CD8-positive, alpha-beta memory T cell (primary cell): ENCODE data around the gene STK33. TPM values are rescaled to one million over a fixed set of nuclear protein-coding genes. Genes with fewer than 3 reads are reported as not detected.
A peak's percentile ranks its signal among the peaks of the same experiment; 100 is the strongest.

Source experiments
- CTCF ChIA-PET: fragments of 350-600 bp; sonication (Branson Sonifier 250); formaldehyde crosslinking; loops from one replicate; lab custom pipeline; 2021; ENCODE audit warnings: antibody characterized with exemption; lab: Charles Lee
- POLR2A ChIA-PET: fragments of 350-600 bp; sonication (Branson Sonifier 250); formaldehyde crosslinking; loops from one replicate; lab custom pipeline; 2021; ENCODE audit warnings: antibody characterized with exemption; lab: Charles Lee
- DNase-seq, 5 donors: peaks; one replicate each; pipeline versions ENCODE4 v3.0.0 to v3.0.0-alpha.2; 2020 to 2022; ENCODE audit warnings: mixed read lengths in 1 of 5
- H3K27ac ChIP-seq: one replicate; pipeline ENCODE4 v1.7.0; 2013; ENCODE audit warnings: low read depth, mild to moderate bottlenecking, low read length, moderate library complexity
- H3K27me3 ChIP-seq: 2 replicates; pipeline ENCODE4 v1.7.0; 2013; ENCODE audit warnings: low read length, mild to moderate bottlenecking; ENCODE audit not compliant: insufficient read depth, poor library complexity, severe bottlenecking
- H3K36me3 ChIP-seq: 2 replicates; pipeline ENCODE4 v1.7.0; 2013; ENCODE audit warnings: mild to moderate bottlenecking, low read length, moderate library complexity; ENCODE audit not compliant: insufficient read depth
- H3K4me1 ChIP-seq: 2 replicates; pipeline ENCODE4 v1.7.0; 2013; ENCODE audit warnings: mild to moderate bottlenecking, low read length, moderate library complexity; ENCODE audit not compliant: insufficient read depth
- H3K4me3 ChIP-seq: 2 replicates; pipeline ENCODE4 v1.7.0; 2013; ENCODE audit warnings: mild to moderate bottlenecking, low read length
- H3K9me3 ChIP-seq: 2 replicates; pipeline ENCODE4 v1.7.0; 2013; ENCODE audit warnings: mild to moderate bottlenecking, low read length
- H3K27ac Mint-ChIP-seq, 8 donors: one replicate each; pipeline ENCODE4 v1.8.0; 2020 to 2021; ENCODE audit warnings: mixed read lengths in 8 of 8, mild to moderate bottlenecking in 6 of 8, inconsistent platforms in 3 of 8, moderate library complexity in 3 of 8
- H3K27me3 Mint-ChIP-seq, 2 donors: one replicate each; pipeline ENCODE4 v1.8.0; 2020 to 2021; ENCODE audit warnings: mixed read lengths in 2 of 2, mild to moderate bottlenecking in 1 of 2, moderate library complexity in 1 of 2
- H3K36me3 Mint-ChIP-seq, 3 donors: one replicate each; pipeline ENCODE4 v1.8.0; 2020 to 2021; ENCODE audit warnings: mixed read lengths in 3 of 3, inconsistent platforms in 1 of 3, mild to moderate bottlenecking in 1 of 3
- H3K4me1 Mint-ChIP-seq, 3 donors: one replicate each; pipeline ENCODE4 v1.8.0; 2020 to 2021; ENCODE audit warnings: mixed read lengths in 3 of 3, inconsistent platforms in 1 of 3, mild to moderate bottlenecking in 1 of 3
- H3K4me3 Mint-ChIP-seq, 7 donors: one replicate each; pipeline ENCODE4 v1.8.0; 2020 to 2021; ENCODE audit warnings: mixed read lengths in 7 of 7, mild to moderate bottlenecking in 6 of 7, moderate library complexity in 4 of 7, inconsistent platforms in 2 of 7
- H3K9me3 Mint-ChIP-seq, 5 donors: one replicate each; pipeline ENCODE4 v1.8.0; 2020 to 2022; ENCODE audit warnings: mixed read lengths in 5 of 5, mild to moderate bottlenecking in 3 of 5, moderate library complexity in 2 of 5, inconsistent platforms in 1 of 5
- polyA plus RNA-seq: library from polyadenylated mRNA; unstranded; fragments of 300-500 nt; fragmentation: Illumina TruSeq; gene quantifications from one replicate; pipeline ENCODE4 v1.2.3, GENCODE V29; 2021
- total RNA-seq, 2 experiments: library from RNA; stranded (reverse); gene quantifications; one replicate each; pipeline ENCODE4 v1.2.3, GENCODE V29; 2021

The STK33 gene
- total and polyA plus RNA-seq, 3 experiments from 2014 or later, result 1.5 to 3.4 (median 2.5) TPM

GRCh38 chr11:8634498-8634897 is 40.5 kb upstream of the STK33 start:
- DNase-seq, result no peak
- Histone ChIP-seq H3K9me3 (no peaks in the 10 kb centered on the region), H3K36me3 (peaks cover 9% of the 10 kb centered on the region), H3K4me1 (no peaks in the 10 kb centered on the region), H3K4me3 (no peak overlapping the region), H3K27me3 (no peaks in the 10 kb centered on the region), H3K27ac (no peak overlapping the region)
- ChIA-PET CTCF (no interaction called here), POLR2A (no interaction called here)
- Mint-ChIP-seq H3K36me3 (peaks cover 25 to 89% (median 40%) of the 10 kb centered on the region in 3 donors), H3K4me3 (no peak overlapping the region), H3K9me3 (peaks cover 0 to 12% (median 9%) of the 10 kb centered on the region in 5 donors), H3K27ac (no peak overlapping the region), H3K27me3 (no peaks in the 10 kb centered on the region), H3K4me1 (no peaks in the 10 kb centered on the region)

DNA sequence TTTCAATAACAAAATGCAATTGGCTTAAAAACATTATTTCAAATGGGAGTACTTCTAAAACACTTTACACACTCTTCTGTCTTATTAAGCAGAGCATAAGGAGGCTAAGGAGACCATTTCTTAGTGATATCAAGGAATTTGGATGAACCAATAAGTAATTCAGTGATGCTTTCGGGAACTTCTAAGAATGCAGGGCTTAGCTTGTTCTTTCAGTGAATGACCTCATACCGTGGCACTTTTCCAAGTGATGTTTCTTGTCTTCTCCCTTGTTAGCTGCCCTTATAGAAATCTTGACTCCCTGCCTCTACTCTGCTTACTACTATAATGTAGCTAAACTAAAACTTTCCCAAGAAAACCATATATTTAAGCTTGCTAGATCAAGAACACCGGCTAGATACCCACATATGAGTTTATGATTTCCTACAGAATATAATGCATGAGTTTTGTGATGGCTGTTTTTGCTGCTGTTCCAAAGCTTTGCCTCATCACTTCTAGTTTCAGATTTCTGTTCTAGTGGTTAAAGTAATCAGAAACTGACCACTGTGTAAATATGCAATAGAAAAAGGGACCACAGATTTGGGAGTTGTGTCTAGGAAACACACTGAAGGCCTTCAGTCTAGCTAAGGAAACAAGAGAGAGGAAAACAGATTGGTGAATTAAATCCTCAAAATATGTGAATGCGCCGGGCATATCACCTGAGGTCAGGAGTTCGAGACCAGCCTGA is 37.5 kb upstream of the STK33 start:
- Mint-ChIP-seq H3K4me1 (no peaks in the 10 kb centered on the region), H3K36me3 (peaks cover 14 to 79% (median 16%) of the 10 kb centered on the region in 3 donors), H3K27me3 (no peaks in the 10 kb centered on the region), H3K27ac (no peak overlapping the region), H3K9me3 (peaks cover 0 to 8% (median 4%) of the 10 kb centered on the region in 5 donors), H3K4me3 (no peak overlapping the region)
- no peak overlapping the region for H3K27ac ChIP-seq
- H3K36me3 ChIP-seq, result peaks cover 9% of the 10 kb centered on the region
- no peak for DNase-seq
- POLR2A ChIA-PET, result interaction anchor here (0.7 kb wide), 1 partner anchor 51 kb away, joined by 3 read pairs; the partner anchor contains the start of genes RPL27A and TRIM66
- CTCF ChIA-PET, result no interaction called here
- no peaks in the 10 kb centered on the region for H3K4me1 ChIP-seq
- H3K9me3 ChIP-seq, result no peaks in the 10 kb centered on the region
- H3K4me3 ChIP-seq, result no peak overlapping the region
- H3K27me3 ChIP-seq, result no peaks in the 10 kb centered on the region

GRCh38 chr11:8624698-8625097 is 30.7 kb upstream of the STK33 start:
- ChIA-PET CTCF (interaction anchor here (0.6 kb wide), 1 partner anchor 158 kb away, joined by 3 read pairs; no protein-coding TSS in a partner anchor), POLR2A (no interaction called here)
- Histone ChIP-seq H3K27me3 (no peaks in the 10 kb centered on the region), H3K9me3 (no peaks in the 10 kb centered on the region), H3K27ac (no peak overlapping the region), H3K4me1 (no peaks in the 10 kb centered on the region), H3K36me3 (peaks cover 10% of the 10 kb centered on the region), H3K4me3 (no peak overlapping the region)
- Mint-ChIP-seq H3K36me3 (peaks cover 0 to 85% (median 11%) of the 10 kb centered on the region in 3 donors), H3K27me3 (no peaks in the 10 kb centered on the region), H3K4me1 (no peaks in the 10 kb centered on the region), H3K27ac (no peak overlapping the region), H3K9me3 (no peaks in the 10 kb centered on the region), H3K4me3 (no peak overlapping the region)
- no peak for DNase-seq

GRCh38 chr11:8621147-8621546 is 27.1 kb upstream of the STK33 start:
- Mint-ChIP-seq H3K4me3 (no peak overlapping the region), H3K4me1 (no peaks in the 10 kb centered on the region), H3K36me3 (peaks cover 0 to 97% (median 28%) of the 10 kb centered on the region in 3 donors), H3K27ac (no peak overlapping the region), H3K9me3 (no peaks in the 10 kb centered on the region), H3K27me3 (no peaks in the 10 kb centered on the region)
- Histone ChIP-seq H3K27ac (no peak overlapping the region), H3K4me3 (no peak overlapping the region), H3K4me1 (no peaks in the 10 kb centered on the region), H3K9me3 (no peaks in the 10 kb centered on the region), H3K36me3 (peaks cover 10% of the 10 kb centered on the region), H3K27me3 (no peaks in the 10 kb centered on the region)
- DNase-seq, result no peak
- POLR2A ChIA-PET, result no interaction called here
- CTCF ChIA-PET, result no interaction called here

DNA sequence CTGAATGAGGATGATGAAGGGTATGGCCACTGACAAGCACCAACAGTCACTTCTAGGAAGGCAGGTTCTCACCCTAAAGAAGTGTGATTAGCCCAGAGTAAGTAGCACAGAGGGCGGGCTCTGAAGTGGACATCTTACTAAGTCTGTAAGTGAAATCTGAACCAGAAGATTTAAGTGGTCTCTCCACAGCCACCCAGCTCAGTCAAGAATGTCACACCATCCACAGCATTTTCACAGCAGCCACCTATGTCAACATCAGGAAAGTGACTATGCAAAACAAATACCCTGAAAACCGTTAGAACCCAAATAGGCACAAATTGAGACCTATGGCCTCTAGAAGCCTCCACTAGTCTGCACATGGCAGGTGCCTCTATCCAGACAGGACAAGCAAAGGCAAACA is 23.0 kb upstream of the STK33 start:
- no peaks in the 10 kb centered on the region for H3K4me1 Mint-ChIP-seq
- H3K4me3 Mint-ChIP-seq, result no peak overlapping the region
- no peak for DNase-seq
- no peaks in the 10 kb centered on the region for H3K27me3 Mint-ChIP-seq
- Histone ChIP-seq H3K36me3 (peaks cover 11% of the 10 kb centered on the region), H3K27me3 (no peaks in the 10 kb centered on the region), H3K4me3 (no peak overlapping the region), H3K9me3 (no peaks in the 10 kb centered on the region), H3K4me1 (no peaks in the 10 kb centered on the region), H3K27ac (no peak overlapping the region)
- CTCF ChIA-PET, result no interaction called here
- no peaks in the 10 kb centered on the region for H3K9me3 Mint-ChIP-seq
- H3K36me3 Mint-ChIP-seq, result peaks cover 3 to 87% (median 27%) of the 10 kb centered on the region in 3 donors
- POLR2A ChIA-PET, result no interaction called here
- peak overlapping the region in 1 of 8 donors; percentile 70 for H3K27ac Mint-ChIP-seq

GRCh38 chr11:8615291-8616032 is 21.4 kb upstream of the STK33 start:
- H3K27ac Mint-ChIP-seq, result no peak overlapping the region
- Histone ChIP-seq H3K4me3 (no peak overlapping the region), H3K9me3 (no peaks in the 10 kb centered on the region), H3K27me3 (no peaks in the 10 kb centered on the region), H3K4me1 (no peaks in the 10 kb centered on the region), H3K36me3 (peaks cover 6% of the 10 kb centered on the region), H3K27ac (no peak overlapping the region)
- DNase-seq, result no peak
- H3K4me3 Mint-ChIP-seq, result no peak overlapping the region
- peaks cover 3 to 71% (median 25%) of the 10 kb centered on the region in 3 donors for H3K36me3 Mint-ChIP-seq
- POLR2A ChIA-PET, result no interaction called here
- H3K9me3 Mint-ChIP-seq, result no peaks in the 10 kb centered on the region
- CTCF ChIA-PET, result no interaction called here
- H3K27me3 Mint-ChIP-seq, result no peaks in the 10 kb centered on the region
- H3K4me1 Mint-ChIP-seq, result peaks cover 0 to 3% (median 0%) of the 10 kb centered on the region in 3 donors

- Histone ChIP-seq H3K36me3 (peaks cover 6% of the 10 kb centered on the region), H3K9me3 (no peaks in the 10 kb centered on the region), H3K4me3 (no peak overlapping the region), H3K27ac (no peak overlapping the region), H3K27me3 (no peaks in the 10 kb centered on the region), H3K4me1 (no peaks in the 10 kb centered on the region)
- ChIA-PET CTCF (no interaction called here), POLR2A (no interaction called here)
- Mint-ChIP-seq H3K9me3 (no peaks in the 10 kb centered on the region), H3K4me3 (no peak overlapping the region), H3K36me3 (peaks cover 3 to 61% (median 25%) of the 10 kb centered on the region in 3 donors), H3K27ac (no peak overlapping the region), H3K4me1 (peaks cover 0 to 3% (median 0%) of the 10 kb centered on the region in 3 donors), H3K27me3 (no peaks in the 10 kb centered on the region)
- DNase-seq, result no peak
Measured at GRCh38 chr11:8614497-8614896, 20.5 kb upstream of the STK33 start.

GRCh38 chr11:8613036-8613435 is 19.0 kb upstream of the STK33 start:
- Histone ChIP-seq H3K27ac (no peak overlapping the region), H3K4me3 (no peak overlapping the region), H3K27me3 (no peaks in the 10 kb centered on the region), H3K36me3 (peaks cover 6% of the 10 kb centered on the region), H3K9me3 (no peaks in the 10 kb centered on the region), H3K4me1 (no peaks in the 10 kb centered on the region)
- ChIA-PET POLR2A (no interaction called here), CTCF (interaction anchor here (0.9 kb wide), 1 partner anchor 27 kb away, joined by 3 read pairs; no protein-coding TSS in a partner anchor)
- Mint-ChIP-seq H3K36me3 (peaks cover 3 to 47% (median 21%) of the 10 kb centered on the region in 3 donors), H3K4me1 (peaks cover 0 to 3% (median 0%) of the 10 kb centered on the region in 3 donors), H3K27ac (peak overlapping the region in 1 of 8 donors; percentile 36), H3K4me3 (no peak overlapping the region), H3K27me3 (no peaks in the 10 kb centered on the region), H3K9me3 (no peaks in the 10 kb centered on the region)
- DNase-seq, result no peak
